ENCODE measurements around the gene TBC1D22A. TPM values are rescaled to one million over a fixed set of nuclear protein-coding genes. Genes with fewer than 3 reads are reported as not detected.
A peak's percentile ranks its signal among the peaks of the same experiment; 100 is the strongest.
"Not testable (repeated sequence)": the region's sequence is repeated elsewhere in the genome, so short reads cannot be mapped to it uniquely, and the experiment has no call there.

The TBC1D22A gene
- total and polyA plus RNA-seq, 4 donors: 4.1 to 12.4 (median 8.4) TPM

DNA sequence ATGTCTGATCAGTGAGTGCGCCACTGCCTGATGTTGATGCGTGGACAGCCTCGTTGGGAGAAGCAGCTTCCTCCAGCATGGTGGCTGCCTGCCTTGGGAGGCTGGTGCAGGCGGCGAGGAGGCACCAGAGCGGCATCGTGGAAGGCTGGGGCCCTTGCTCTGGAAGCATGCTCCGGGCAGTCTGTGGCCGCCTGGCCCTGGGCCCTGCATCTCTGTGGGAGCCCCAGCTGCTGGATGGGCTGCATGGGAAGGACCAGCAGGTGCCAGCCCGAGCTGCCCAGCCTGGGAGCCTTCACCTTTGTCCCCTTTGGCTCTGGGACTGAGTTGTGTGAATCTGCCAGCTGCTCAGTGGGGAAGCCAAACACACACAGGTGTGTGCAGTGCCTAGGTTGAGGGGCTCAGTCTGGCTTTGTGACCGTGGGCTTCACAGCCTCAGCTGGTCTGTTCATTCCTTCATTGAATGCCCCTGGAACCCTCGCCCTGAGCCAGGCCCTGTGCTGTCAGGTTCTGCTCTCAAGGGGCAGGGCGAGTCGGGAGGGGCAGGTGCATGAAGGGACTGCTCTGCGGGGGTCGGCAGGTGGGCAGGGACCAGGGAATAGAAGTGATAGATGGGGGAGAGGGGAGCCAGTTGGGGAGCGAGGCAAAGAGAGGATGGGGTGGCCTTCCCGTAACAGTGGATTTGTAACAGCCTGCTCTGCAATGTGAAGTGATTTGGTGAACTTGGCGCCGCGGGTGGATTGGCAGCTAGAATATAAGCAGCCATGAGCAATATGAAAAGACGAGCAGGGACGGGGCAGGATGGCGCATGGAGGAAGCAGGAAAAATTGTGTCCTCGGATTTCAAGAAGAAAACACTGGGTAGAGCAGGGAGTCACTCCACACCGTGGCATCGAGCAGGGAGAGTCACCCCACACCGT is 354.2 kb downstream of the TBC1D22A start:
- no peak overlapping the region for H3K27ac ChIP-seq (ENCODE audit: low read depth in 1 of 2, low read length in 2 of 2)
- peaks cover 0 to 7% (median 4%) of the 10 kb centered on the region in 4 donors for H3K4me1 ChIP-seq (ENCODE audit: control insufficient read depth in 4 of 4, insufficient read depth in 4 of 4, low read length in 3 of 4)
- TF ChIP-seq FOXA1 (IDR thresholded peaks at IDR 0.05) (no peak), RXRA (IDR thresholded peaks at IDR 0.05) (peak; percentile 54 to 55), HNF4A (conservative IDR thresholded peaks at IDR 0.05) (peak in 1 of 2 donors; percentile 18), RAD21 (IDR thresholded peaks at IDR 0.05) (peak in 1 of 2 donors; percentile 30), GABPA (IDR thresholded peaks at IDR 0.05 in 1 of 2, conservative IDR thresholded peaks at IDR 0.05 in 1 of 2) (no peak), FOXA2 (IDR thresholded peaks at IDR 0.05) (no peak), YY1 (IDR thresholded peaks at IDR 0.05) (no peak), HNF4G (IDR thresholded peaks at IDR 0.05) (no peak), SP1 (IDR thresholded peaks at IDR 0.05) (no peak), NR2F2 (IDR thresholded peaks at IDR 0.05) (no peak), JUND (IDR thresholded peaks at IDR 0.05) (no peak), TAF1 (conservative IDR thresholded peaks at IDR 0.05) (no peak)
- TF ChIP-seq, protein P1, sequence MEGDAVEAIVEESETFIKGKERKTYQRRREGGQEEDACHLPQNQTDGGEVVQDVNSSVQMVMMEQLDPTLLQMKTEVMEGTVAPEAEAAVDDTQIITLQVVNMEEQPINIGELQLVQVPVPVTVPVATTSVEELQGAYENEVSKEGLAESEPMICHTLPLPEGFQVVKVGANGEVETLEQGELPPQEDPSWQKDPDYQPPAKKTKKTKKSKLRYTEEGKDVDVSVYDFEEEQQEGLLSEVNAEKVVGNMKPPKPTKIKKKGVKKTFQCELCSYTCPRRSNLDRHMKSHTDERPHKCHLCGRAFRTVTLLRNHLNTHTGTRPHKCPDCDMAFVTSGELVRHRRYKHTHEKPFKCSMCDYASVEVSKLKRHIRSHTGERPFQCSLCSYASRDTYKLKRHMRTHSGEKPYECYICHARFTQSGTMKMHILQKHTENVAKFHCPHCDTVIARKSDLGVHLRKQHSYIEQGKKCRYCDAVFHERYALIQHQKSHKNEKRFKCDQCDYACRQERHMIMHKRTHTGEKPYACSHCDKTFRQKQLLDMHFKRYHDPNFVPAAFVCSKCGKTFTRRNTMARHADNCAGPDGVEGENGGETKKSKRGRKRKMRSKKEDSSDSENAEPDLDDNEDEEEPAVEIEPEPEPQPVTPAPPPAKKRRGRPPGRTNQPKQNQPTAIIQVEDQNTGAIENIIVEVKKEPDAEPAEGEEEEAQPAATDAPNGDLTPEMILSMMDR (IDR thresholded peaks at IDR 0.05; ENCODE audit: low read depth, low read length, missing input control): no peak
- TF ChIP-seq, protein P2, sequence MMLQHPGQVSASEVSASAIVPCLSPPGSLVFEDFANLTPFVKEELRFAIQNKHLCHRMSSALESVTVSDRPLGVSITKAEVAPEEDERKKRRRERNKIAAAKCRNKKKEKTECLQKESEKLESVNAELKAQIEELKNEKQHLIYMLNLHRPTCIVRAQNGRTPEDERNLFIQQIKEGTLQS (IDR thresholded peaks at IDR 0.05): no peak
- TF ChIP-seq, protein P3, sequence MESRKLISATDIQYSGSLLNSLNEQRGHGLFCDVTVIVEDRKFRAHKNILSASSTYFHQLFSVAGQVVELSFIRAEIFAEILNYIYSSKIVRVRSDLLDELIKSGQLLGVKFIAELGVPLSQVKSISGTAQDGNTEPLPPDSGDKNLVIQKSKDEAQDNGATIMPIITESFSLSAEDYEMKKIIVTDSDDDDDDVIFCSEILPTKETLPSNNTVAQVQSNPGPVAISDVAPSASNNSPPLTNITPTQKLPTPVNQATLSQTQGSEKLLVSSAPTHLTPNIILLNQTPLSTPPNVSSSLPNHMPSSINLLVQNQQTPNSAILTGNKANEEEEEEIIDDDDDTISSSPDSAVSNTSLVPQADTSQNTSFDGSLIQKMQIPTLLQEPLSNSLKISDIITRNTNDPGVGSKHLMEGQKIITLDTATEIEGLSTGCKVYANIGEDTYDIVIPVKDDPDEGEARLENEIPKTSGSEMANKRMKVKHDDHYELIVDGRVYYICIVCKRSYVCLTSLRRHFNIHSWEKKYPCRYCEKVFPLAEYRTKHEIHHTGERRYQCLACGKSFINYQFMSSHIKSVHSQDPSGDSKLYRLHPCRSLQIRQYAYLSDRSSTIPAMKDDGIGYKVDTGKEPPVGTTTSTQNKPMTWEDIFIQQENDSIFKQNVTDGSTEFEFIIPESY (IDR thresholded peaks at IDR 0.05): no peak
- TF ChIP-seq, protein P4, sequence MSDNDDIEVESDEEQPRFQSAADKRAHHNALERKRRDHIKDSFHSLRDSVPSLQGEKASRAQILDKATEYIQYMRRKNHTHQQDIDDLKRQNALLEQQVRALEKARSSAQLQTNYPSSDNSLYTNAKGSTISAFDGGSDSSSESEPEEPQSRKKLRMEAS (IDR thresholded peaks at IDR 0.05): no peak
- TF ChIP-seq, protein P5, sequence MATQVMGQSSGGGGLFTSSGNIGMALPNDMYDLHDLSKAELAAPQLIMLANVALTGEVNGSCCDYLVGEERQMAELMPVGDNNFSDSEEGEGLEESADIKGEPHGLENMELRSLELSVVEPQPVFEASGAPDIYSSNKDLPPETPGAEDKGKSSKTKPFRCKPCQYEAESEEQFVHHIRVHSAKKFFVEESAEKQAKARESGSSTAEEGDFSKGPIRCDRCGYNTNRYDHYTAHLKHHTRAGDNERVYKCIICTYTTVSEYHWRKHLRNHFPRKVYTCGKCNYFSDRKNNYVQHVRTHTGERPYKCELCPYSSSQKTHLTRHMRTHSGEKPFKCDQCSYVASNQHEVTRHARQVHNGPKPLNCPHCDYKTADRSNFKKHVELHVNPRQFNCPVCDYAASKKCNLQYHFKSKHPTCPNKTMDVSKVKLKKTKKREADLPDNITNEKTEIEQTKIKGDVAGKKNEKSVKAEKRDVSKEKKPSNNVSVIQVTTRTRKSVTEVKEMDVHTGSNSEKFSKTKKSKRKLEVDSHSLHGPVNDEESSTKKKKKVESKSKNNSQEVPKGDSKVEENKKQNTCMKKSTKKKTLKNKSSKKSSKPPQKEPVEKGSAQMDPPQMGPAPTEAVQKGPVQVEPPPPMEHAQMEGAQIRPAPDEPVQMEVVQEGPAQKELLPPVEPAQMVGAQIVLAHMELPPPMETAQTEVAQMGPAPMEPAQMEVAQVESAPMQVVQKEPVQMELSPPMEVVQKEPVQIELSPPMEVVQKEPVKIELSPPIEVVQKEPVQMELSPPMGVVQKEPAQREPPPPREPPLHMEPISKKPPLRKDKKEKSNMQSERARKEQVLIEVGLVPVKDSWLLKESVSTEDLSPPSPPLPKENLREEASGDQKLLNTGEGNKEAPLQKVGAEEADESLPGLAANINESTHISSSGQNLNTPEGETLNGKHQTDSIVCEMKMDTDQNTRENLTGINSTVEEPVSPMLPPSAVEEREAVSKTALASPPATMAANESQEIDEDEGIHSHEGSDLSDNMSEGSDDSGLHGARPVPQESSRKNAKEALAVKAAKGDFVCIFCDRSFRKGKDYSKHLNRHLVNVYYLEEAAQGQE (IDR thresholded peaks at IDR 0.05): no peak
- H3K9ac ChIP-seq (ENCODE audit: low read depth in 1 of 2, low read length in 2 of 2): no peak overlapping the region
- H3K9me3 ChIP-seq (ENCODE audit: control insufficient read depth in 4 of 4, low read length in 3 of 4): no peaks in the 10 kb centered on the region
- no peak overlapping the region for H3K4me3 ChIP-seq (ENCODE audit: low read depth in 1 of 3, low read length in 3 of 3)
- WGBS: 89% methylated on average over 28 of the region's 28 CpGs
- H3K36me3 ChIP-seq (ENCODE audit: control insufficient read depth in 4 of 4, insufficient read depth in 3 of 4, low read depth in 1 of 4, low read length in 3 of 4): peaks cover 0 to 3% (median 0%) of the 10 kb centered on the region in 4 donors
- no peaks in the 10 kb centered on the region for H3K27me3 ChIP-seq (ENCODE audit: control insufficient read depth in 4 of 4, insufficient read depth in 4 of 4, low read length in 3 of 4)
- no peak for DNase-seq (ENCODE audit: low spot score)

DNA sequence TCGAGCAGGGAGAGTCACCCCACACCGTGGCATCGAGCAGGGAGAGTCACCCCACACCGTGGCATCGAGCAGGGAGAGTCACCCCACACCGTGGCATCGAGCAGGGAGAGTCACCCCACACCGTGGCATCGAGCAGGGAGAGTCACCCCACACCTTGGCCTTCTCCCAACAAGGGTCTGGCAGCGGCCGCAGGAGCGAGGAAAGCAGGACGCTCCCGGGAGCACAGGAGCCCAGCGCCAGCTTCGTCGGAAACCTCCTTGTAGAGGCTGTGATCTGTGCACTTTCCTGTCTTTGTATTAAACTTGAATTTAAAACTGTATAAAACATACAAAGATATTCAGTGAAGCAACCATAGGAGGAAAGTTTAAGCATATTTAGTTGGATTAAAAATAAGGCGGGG is 355.0 kb downstream of the TBC1D22A start:
- not testable (repeated sequence) for H3K9me3 ChIP-seq (ENCODE audit: control insufficient read depth in 4 of 4, low read length in 3 of 4); H3K4me3 ChIP-seq (ENCODE audit: low read depth in 1 of 3, low read length in 3 of 3); H3K36me3 ChIP-seq (ENCODE audit: control insufficient read depth in 4 of 4, insufficient read depth in 3 of 4, low read depth in 1 of 4, low read length in 3 of 4); H3K4me1 ChIP-seq (ENCODE audit: control insufficient read depth in 4 of 4, insufficient read depth in 4 of 4, low read length in 3 of 4); H3K27ac ChIP-seq (ENCODE audit: low read depth in 1 of 2, low read length in 2 of 2); H3K9ac ChIP-seq (ENCODE audit: low read depth in 1 of 2, low read length in 2 of 2); DNase-seq (ENCODE audit: low spot score); H3K27me3 ChIP-seq (ENCODE audit: control insufficient read depth in 4 of 4, insufficient read depth in 4 of 4, low read length in 3 of 4)
- WGBS: 96% methylated on average over 13 of the region's 18 CpGs
